K562 (cell line): ENCODE data around the gene CNP. TPM values are rescaled to one million over a fixed set of nuclear protein-coding genes. Genes with fewer than 3 reads are reported as not detected.

Source experiments
- ATAC-seq: fragments of 200-7000 bp; cut with Tn5 transposase; 3 replicates; pipeline ENCODE4 v1.9.1; 2020; ENCODE audit warnings: moderate library complexity
- BruUV-seq: library from RNA; stranded (reverse); fragments of 400-500 nt; replicated peaks from 2 replicates; lab custom pipeline; 2021; lab: Mats Ljungman, UMichigan
- CTCF ChIA-PET: fragments of 300-600 bp; formaldehyde crosslinking; extraction: SDS; loops from one replicate; lab custom pipeline; 2021; ENCODE audit warnings: low intra/inter-chr PET ratio; lab: Yijun Ruan, JAX
- POLR2A ChIA-PET: fragments of 300-600, 350-650 bp; sonication (Branson Sonifier 250); formaldehyde crosslinking; extraction: SDS; loops from one replicate; lab custom pipeline; 2021; ENCODE audit warnings: antibody characterized with exemption, inconsistent platforms; lab: Yijun Ruan, JAX
- DNase-seq, 4 experiments: peaks; one replicate each; pipeline versions ENCODE4 v3.0.0 to v3.0.0-alpha.2; 2011 to 2018; ENCODE audit warnings: low spot score in 3 of 4, mixed read lengths in 3 of 4; ENCODE audit errors: extremely low read depth in 1 of 4
- FAIRE-seq: peaks from 2 replicates; lab custom pipeline; 2011; peaks lifted over from hg19 to GRCh38; lab: Jason Lieb, UNC
- H2AFZ ChIP-seq: 2 replicates; pipeline ENCODE4 v1.6.0; 2011; ENCODE audit warnings: low read depth, low read length, control low read depth, inconsistent platforms
- H3K27ac ChIP-seq: fragments of 200-600 bp; 3 replicates; pipeline ENCODE4 v1.8.0; 2011; ENCODE audit warnings: low read depth, mild to moderate bottlenecking, control low read depth, inconsistent platforms, low read length, moderate library complexity, mixed read lengths; ENCODE audit errors: extremely low read depth
- H3K27me3 ChIP-seq, 2 experiments: fragments of 300-600 bp in 1 of 2; 2 replicates in 1 of 2; 3 replicates in 1 of 2; pipeline versions ENCODE4 v1.6.0 to v1.8.0; 2011; ENCODE audit warnings: inconsistent platforms in 2 of 2, low read length in 2 of 2, mild to moderate bottlenecking in 1 of 2, mixed read lengths in 1 of 2, moderate library complexity in 1 of 2; ENCODE audit not compliant: control insufficient read depth in 2 of 2, insufficient read depth in 2 of 2
- H3K36me3 ChIP-seq: fragments of 300-600 bp; 3 replicates; pipeline ENCODE4 v1.8.0; 2011; ENCODE audit warnings: mild to moderate bottlenecking, low read length, inconsistent platforms; ENCODE audit not compliant: control insufficient read depth, insufficient read depth
- H3K4me1 ChIP-seq, 2 experiments: fragments of 200-600 bp in 1 of 2; replicated peaks in 1 of 2; 2 replicates in 1 of 2; 3 replicates in 1 of 2; pipeline versions ENCODE4 v1.5.1 to v1.8.0; 2011; ENCODE audit warnings: inconsistent platforms in 2 of 2, low read length in 2 of 2, mild to moderate bottlenecking in 1 of 2, mixed read lengths in 1 of 2, moderate library complexity in 1 of 2; ENCODE audit not compliant: control insufficient read depth in 2 of 2, insufficient read depth in 2 of 2
- H3K4me2 ChIP-seq: 2 replicates; pipeline ENCODE4 v1.6.1; 2011; ENCODE audit warnings: low read length, control low read depth, inconsistent platforms, mixed read lengths; ENCODE audit not compliant: insufficient read depth
- H3K4me3 ChIP-seq: fragments of 200-600 bp; sonication (generic), shearing (Covaris generic); 2 replicates; pipeline ENCODE4 v1.5.1; 2016; ENCODE audit warnings: control low read depth, inconsistent platforms
- H3K79me2 ChIP-seq: fragments of 200-600 bp; 3 replicates; pipeline ENCODE4 v1.8.0; 2011; ENCODE audit warnings: low read length, inconsistent platforms; ENCODE audit not compliant: control insufficient read depth, insufficient read depth
- H3K9ac ChIP-seq, 2 experiments: 2 replicates each; pipeline versions ENCODE4 v1.6.0 to v1.6.1; 2011; ENCODE audit warnings: low read depth in 2 of 2, low read length in 2 of 2, control low read depth in 1 of 2, inconsistent platforms in 1 of 2, mild to moderate bottlenecking in 1 of 2, mixed read lengths in 1 of 2; ENCODE audit not compliant: insufficient read depth in 1 of 2
- H3K9me1 ChIP-seq: one replicate; pipeline ENCODE4 v1.6.0; 2011; ENCODE audit warnings: inconsistent platforms, mild to moderate bottlenecking, low read length, moderate library complexity; ENCODE audit not compliant: control insufficient read depth, insufficient read depth
- H3K9me3 ChIP-seq: replicated peaks from 2 replicates; pipeline ENCODE4 v1.5.1; 2011; ENCODE audit warnings: low read depth, low read length, inconsistent platforms; ENCODE audit not compliant: control insufficient read depth, insufficient read depth
- H4K20me1 ChIP-seq: replicated peaks from 2 replicates; pipeline ENCODE4 v1.6.1; 2011; ENCODE audit warnings: low read length, inconsistent platforms, mixed read lengths; ENCODE audit not compliant: control insufficient read depth, insufficient read depth
- CTBP1 ChIP-seq: fragments of 450-650 bp; IDR thresholded peaks from 2 replicates; pipeline ENCODE4 v1.6.1; 2016; ENCODE audit warnings: borderline replicate concordance
- ELF1 ChIP-seq: fragments of 200-800 bp; sonication (Bioruptor generic); IDR thresholded peaks from 2 replicates; pipeline ENCODE4 v1.6.1; 2016; ENCODE audit warnings: missing genetic modification characterization, missing compliant biosample characterization
- ERF ChIP-seq: fragments of 450-650 bp; formaldehyde crosslinking; IDR thresholded peaks from 2 replicates; pipeline ENCODE4 v1.4.0; 2020; ENCODE audit warnings: mild to moderate bottlenecking, mixed read lengths
- FOXK2 ChIP-seq, 2 experiments: fragments of 450-650 bp; IDR thresholded peaks in 1 of 2; conservative IDR thresholded peaks in 1 of 2; 2 replicates each; pipeline ENCODE4 v1.6.1; 2016; ENCODE audit warnings: low read depth in 2 of 2, mild to moderate bottlenecking in 1 of 2
- RBM34 ChIP-seq: fragments of 200-400 bp; formaldehyde crosslinking; IDR thresholded peaks from 2 replicates; pipeline ENCODE4 v1.6.1; 2018; ENCODE audit warnings: low read length, borderline replicate concordance; ENCODE audit not compliant: insufficient read depth
- SPI1 ChIP-seq: IDR thresholded peaks from 2 replicates; pipeline ENCODE4 v1.6.1; 2011; ENCODE audit warnings: low read depth, low read length, control low read depth, borderline replicate concordance
- ZNF764 ChIP-seq: fragments of 250-450 bp; sonication (Bioruptor Pico); IDR thresholded peaks from 2 replicates; pipeline ENCODE4 v1.4.0; 2020; ENCODE audit warnings: low read depth, mild to moderate bottlenecking, moderate library complexity
- WGBS: fragments of 100-300 bp; shearing (Covaris generic); methylation state at CpG from one replicate; pipeline ENCODE4 v1.1.6; 2016; ENCODE audit warnings: low coverage, mixed read lengths; ENCODE audit not compliant: insufficient coverage; ENCODE audit errors: missing lambda C conversion rate; 5-methylcytosine and 5-hydroxymethylcytosine counted together
- in situ Hi-C: fragments of 300-500 bp; cut with MboI; formaldehyde crosslinking; loops from 4 replicates; pipeline ENCODE4 v1.15.0; 2018; ENCODE audit warnings: inconsistent platforms, mixed read lengths
- intact Hi-C: fragments of 100-400 bp; cut with micrococcal nuclease; formaldehyde crosslinking; loops from 2 replicates; pipeline ENCODE4 v1.14.2; 2022
- polyA plus RNA-seq, 8 experiments: library from polyadenylated mRNA; depleted of rRNA in 4 of 8; stranded (reverse) in 5 of 8; unstranded in 3 of 8; fragments of >200 nt; fragmentation: Nextera tagmentation in 2 of 8; fragmentation: Illumina TruSeq in 1 of 8; extraction: Ambion mirVana in 2 of 8; extraction: Trizol in 1 of 8; gene quantifications; 2 replicates each; pipeline versions ENCODE4 v1.2.1 to v1.2.3, GENCODE V29; 2011 to 2014; ENCODE audit warnings: inconsistent platforms in 1 of 8, missing spikeins in 1 of 8
- total RNA-seq, 7 experiments: library from RNA; depleted of rRNA in 6 of 7; stranded (reverse); fragments of >200 nt in 6 of 7; fragmentation: Illumina TruSeq in 2 of 7; extraction: Trizol in 2 of 7; gene quantifications; 2 replicates each; pipeline versions ENCODE4 v1.2.1 to v1.2.3, GENCODE V29; 2011 to 2021; ENCODE audit warnings: low replicate concordance in 1 of 7
- TF ChIP-seq, protein P1 (sequence below): fragments of 200-800 bp; sonication (Bioruptor generic); IDR thresholded peaks from 2 replicates; pipeline ENCODE4 v1.6.1; 2017; ENCODE audit warnings: missing genetic modification characterization, missing compliant biosample characterization

CNP gene
- total and polyA plus RNA-seq, 9 of the 15 experiments (the other 6 are each of a cell fraction or from before 2014, with no cell fraction given) = 1.7 to 52.0 (median 29.1) TPM

DNA sequence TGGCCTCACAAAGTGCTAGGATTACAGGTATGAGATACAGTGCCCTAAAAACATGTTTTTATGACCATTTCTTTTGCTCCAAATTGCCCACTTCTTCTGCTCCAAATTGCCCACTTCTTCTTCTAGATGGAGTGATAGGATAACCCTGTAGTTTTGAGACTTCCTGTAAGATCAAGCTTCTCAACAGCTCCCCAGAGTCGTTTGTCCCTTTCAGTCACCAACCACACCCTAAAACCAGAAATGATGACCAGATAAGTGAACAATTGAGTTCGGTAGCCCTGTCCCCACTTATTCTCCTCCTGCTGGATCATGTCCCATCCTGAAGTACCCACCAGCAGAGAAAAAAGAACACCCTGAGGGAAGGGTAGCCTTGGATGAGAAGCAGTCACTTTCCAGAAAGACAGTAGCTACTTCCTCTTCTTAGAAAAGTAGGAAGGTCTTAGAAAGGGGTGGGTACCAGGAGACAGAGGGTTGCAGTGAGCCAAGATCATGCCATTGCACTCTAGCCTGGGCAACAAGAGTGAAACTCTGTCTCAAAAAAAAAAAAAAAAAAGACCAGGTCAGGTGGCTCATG lies 33.7 kb upstream of the CNP start:
- in situ Hi-C loops (no loop called here), intact Hi-C loops (no loop called here)
- no peak for TF ChIP-seq ERF (CRISPR knock-in tag)
- 0 out of 2 replicates have a peak, but pooled peaks have one; percentile 40 for TF ChIP-seq ELF1 (tag)
- TF ChIP-seq, protein P1, sequence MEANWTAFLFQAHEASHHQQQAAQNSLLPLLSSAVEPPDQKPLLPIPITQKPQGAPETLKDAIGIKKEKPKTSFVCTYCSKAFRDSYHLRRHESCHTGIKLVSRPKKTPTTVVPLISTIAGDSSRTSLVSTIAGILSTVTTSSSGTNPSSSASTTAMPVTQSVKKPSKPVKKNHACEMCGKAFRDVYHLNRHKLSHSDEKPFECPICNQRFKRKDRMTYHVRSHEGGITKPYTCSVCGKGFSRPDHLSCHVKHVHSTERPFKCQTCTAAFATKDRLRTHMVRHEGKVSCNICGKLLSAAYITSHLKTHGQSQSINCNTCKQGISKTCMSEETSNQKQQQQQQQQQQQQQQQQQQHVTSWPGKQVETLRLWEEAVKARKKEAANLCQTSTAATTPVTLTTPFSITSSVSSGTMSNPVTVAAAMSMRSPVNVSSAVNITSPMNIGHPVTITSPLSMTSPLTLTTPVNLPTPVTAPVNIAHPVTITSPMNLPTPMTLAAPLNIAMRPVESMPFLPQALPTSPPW (CRISPR knock-in tag) = peak; percentile 14; the same call in 1 of the 2 replicates
- 0 out of 2 replicates have a peak, but pooled peaks have one; percentile 32 for TF ChIP-seq CTBP1
- TF ChIP-seq SPI1 = peak; percentile 44; the same call in 1 of the 2 replicates
- no peak for TF ChIP-seq FOXK2 (conservative IDR thresholded peaks at IDR 0.05 in 1 of 2, IDR thresholded peaks at IDR 0.05 in 1 of 2; ENCODE audit: low read depth in 2 of 2)
- no peak for TF ChIP-seq RBM34
- no peak for TF ChIP-seq ZNF764 (CRISPR knock-in tag)
- WGBS = 0% methylated on average over 2 of the region's 2 CpGs
- Histone ChIP-seq H3K79me2 (peaks cover 13% of the 10 kb centered on the region; the same call in 2 of the 3 replicates), H3K4me3 (no peak overlapping the region), H2AFZ (peak overlapping the region; percentile 80), H3K27me3 (no peaks in the 10 kb centered on the region), H3K27ac (no peak overlapping the region), H3K9ac (peak overlapping the region; percentile 14 to 16; a peak in 1 of 4 replicates), H4K20me1 (no peaks in the 10 kb centered on the region), H3K9me1 (no peaks in the 10 kb centered on the region), H3K9me3 (no peaks in the 10 kb centered on the region), H3K4me1 (peaks cover 24 to 25% of the 10 kb centered on the region in 2 experiments; a peak in 4 of 5 replicates), H3K36me3 (no peaks in the 10 kb centered on the region), H3K4me2 (peak overlapping the region; percentile 52)
- CTCF ChIA-PET = no interaction called here
- BruUV-seq = no TSS peak
- no peak for FAIRE-seq
- POLR2A ChIA-PET = interaction anchor here (0.6 to 1.8 kb wide), 4 partner anchors 10 to 297 kb away, joined by 3 to 6 read pairs (median 4); partner anchors contain the start of gene ACLY
- no peak for DNase-seq
- no peak for ATAC-seq
